Left lung (tissue), 10 donors: ENCODE measurements around the gene FAHD1. TPM values are rescaled to one million over a fixed set of nuclear protein-coding genes. Genes with fewer than 3 reads are reported as not detected.

Experiments
- ATAC-seq: fragments of 200-7000 bp; cut with Tn5 transposase; one replicate; pipeline ENCODE4 v1.9.1; 2020; ENCODE audit warnings: moderate library complexity
- DNase-seq, 4 donors: peaks; one replicate each; pipeline ENCODE4 v3.0.0-alpha.2; 2013 to 2020
- H3K27ac ChIP-seq, 2 donors: fragments of 200-600 bp; sonication (generic) in 1 of 2; one replicate each; pipeline versions ENCODE4 v1.5.0 to v1.8.0; 2020 to 2021
- H3K27me3 ChIP-seq, 2 donors: fragments of 200-600 bp; sonication (generic) in 1 of 2; one replicate each; pipeline versions ENCODE4 v1.5.0 to v1.8.0; 2020 to 2021
- H3K36me3 ChIP-seq, 2 donors: fragments of 200-600 bp; sonication (generic) in 1 of 2; one replicate each; pipeline versions ENCODE4 v1.5.0 to v1.8.0; 2020 to 2021
- H3K4me1 ChIP-seq, 2 donors: fragments of 200-600 bp; one replicate each; pipeline ENCODE4 v1.8.0; 2021
- H3K4me3 ChIP-seq, 2 donors: fragments of 200-600 bp; sonication (generic) in 1 of 2; one replicate each; pipeline versions ENCODE4 v1.5.0 to v1.8.0; 2020 to 2021; ENCODE audit warnings: mild to moderate bottlenecking in 1 of 2
- H3K9me3 ChIP-seq, 2 donors: fragments of 200-600 bp; sonication (generic) in 1 of 2; one replicate each; pipeline versions ENCODE4 v1.5.0 to v1.8.0; 2020 to 2021
- CTCF ChIP-seq, 2 donors: fragments of 200-600 bp; sonication (generic) in 1 of 2; IDR thresholded peaks; one replicate each; pipeline versions ENCODE4 v1.5.0 to v1.8.0; 2021; ENCODE audit warnings: antibody characterized with exemption in 2 of 2
- intact Hi-C, 2 donors: fragments of 100-400 bp; cut with DNase I; formaldehyde crosslinking; loops; one replicate each; pipeline versions ENCODE4 v1.11.2 to v1.14.2; 2022
- polyA plus RNA-seq, 6 donors: library from polyadenylated mRNA; unstranded; fragments of 120-200 nt; gene quantifications; one replicate each; pipeline ENCODE4 v1.2.1, GENCODE V29; 2013; ENCODE audit not compliant: insufficient read length in 6 of 6
- total RNA-seq, 2 donors: library from RNA; stranded (reverse); fragmentation: NEBNext Ultra II Directional; extraction: Animal tissue kit (Norgen Biotek cat#: 25700); gene quantifications; one replicate each; pipeline ENCODE4 v1.2.1, GENCODE V29; 2021
- donor health status: DM: no; HTN: yes; CAD: no.
- donor health status: DM: no; HTN: no; CAD: no.

The FAHD1 gene
- total and polyA plus RNA-seq, 8 donors: 17.4 to 23.2 (median 19.9) TPM

GRCh38 chr16:1861730-1862129 lies 34.7 kb downstream of the FAHD1 start:
- no peak overlapping the region for H3K27ac ChIP-seq
- ATAC-seq (no peak), DNase-seq (no peak)
- intact Hi-C loops: no loop called here
- H3K9me3 ChIP-seq: no peaks in the 10 kb centered on the region
- H3K4me3 ChIP-seq: no peak overlapping the region
- H3K27me3 ChIP-seq: peaks cover 18 to 83% of the 10 kb centered on the region in 2 donors
- H3K4me1 ChIP-seq: no peaks in the 10 kb centered on the region
- no peaks in the 10 kb centered on the region for H3K36me3 ChIP-seq
- TF ChIP-seq CTCF (IDR thresholded peaks at IDR 0.05): no peak

GRCh38 chr16:1862394-1862793 lies 35.4 kb downstream of the FAHD1 start:
- intact Hi-C loops: no loop called here
- Histone ChIP-seq H3K27ac (no peak overlapping the region), H3K4me1 (no peaks in the 10 kb centered on the region), H3K4me3 (no peak overlapping the region), H3K36me3 (no peaks in the 10 kb centered on the region), H3K9me3 (no peaks in the 10 kb centered on the region), H3K27me3 (peaks cover 12 to 77% of the 10 kb centered on the region in 2 donors)
- DNase-seq: no peak
- TF ChIP-seq CTCF (IDR thresholded peaks at IDR 0.05): no peak
- ATAC-seq: no peak

GRCh38 chr16:1863681-1864460 lies 36.9 kb downstream of the FAHD1 start:
- peak; percentile 70 for ATAC-seq
- Histone ChIP-seq H3K36me3 (no peaks in the 10 kb centered on the region), H3K4me3 (no peak overlapping the region), H3K9me3 (no peaks in the 10 kb centered on the region), H3K4me1 (no peaks in the 10 kb centered on the region), H3K27ac (no peak overlapping the region), H3K27me3 (peaks cover 7 to 62% of the 10 kb centered on the region in 2 donors)
- intact Hi-C loops: no loop called here
- DNase-seq: peak in 2 of 4 donors; percentile 18 to 34
- peak; percentile 19 to 48 for TF ChIP-seq CTCF (IDR thresholded peaks at IDR 0.05)

- Histone ChIP-seq H3K4me1 (no peaks in the 10 kb centered on the region), H3K4me3 (no peak overlapping the region), H3K27ac (no peak overlapping the region), H3K36me3 (no peaks in the 10 kb centered on the region), H3K9me3 (no peaks in the 10 kb centered on the region), H3K27me3 (peaks cover under 1 to 42% of the 10 kb centered on the region in 2 donors)
- DNase-seq (no peak), ATAC-seq (no peak)
- TF ChIP-seq CTCF (IDR thresholded peaks at IDR 0.05): no peak
- intact Hi-C loops: loop anchor here in 1 of 2 donors (5.0 kb wide), 1 partner anchor 61 kb away; no protein-coding TSS in a partner anchor
Observed at GRCh38 chr16:1865902-1866690, 39.1 kb downstream of the FAHD1 start.
